Measurements from ENCODE around the gene EIF3B. TPM values are rescaled to one million over a fixed set of nuclear protein-coding genes. Genes with fewer than 3 reads are reported as not detected.

The EIF3B gene
- total and polyA plus RNA-seq, 8 donors: 91.4 to 168 (median 153) TPM

DNA sequence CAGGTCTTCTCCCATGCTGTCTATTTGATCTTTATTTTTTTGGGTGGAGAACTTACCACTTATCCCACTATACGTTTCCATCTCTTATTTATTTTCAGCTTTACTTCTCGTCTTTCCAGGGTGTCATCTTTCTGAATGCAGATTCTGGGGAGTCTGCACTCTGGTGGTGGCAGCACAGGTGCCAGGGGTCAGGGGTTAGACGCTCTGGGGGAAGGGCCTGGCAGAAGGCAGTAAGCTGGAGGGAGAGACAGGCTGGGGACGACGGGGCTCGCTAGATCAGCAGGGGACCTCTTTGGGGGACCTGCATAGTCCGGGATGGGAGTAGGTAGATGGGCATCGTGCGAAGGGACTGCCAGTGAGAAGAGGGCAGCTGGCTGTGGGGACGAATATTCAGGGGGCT, 71.1 kb downstream of the EIF3B start:
- no peaks in the 10 kb centered on the region for H3K27me3 ChIP-seq
- H3K4me3 ChIP-seq: no peak overlapping the region
- TF ChIP-seq, protein P1, sequence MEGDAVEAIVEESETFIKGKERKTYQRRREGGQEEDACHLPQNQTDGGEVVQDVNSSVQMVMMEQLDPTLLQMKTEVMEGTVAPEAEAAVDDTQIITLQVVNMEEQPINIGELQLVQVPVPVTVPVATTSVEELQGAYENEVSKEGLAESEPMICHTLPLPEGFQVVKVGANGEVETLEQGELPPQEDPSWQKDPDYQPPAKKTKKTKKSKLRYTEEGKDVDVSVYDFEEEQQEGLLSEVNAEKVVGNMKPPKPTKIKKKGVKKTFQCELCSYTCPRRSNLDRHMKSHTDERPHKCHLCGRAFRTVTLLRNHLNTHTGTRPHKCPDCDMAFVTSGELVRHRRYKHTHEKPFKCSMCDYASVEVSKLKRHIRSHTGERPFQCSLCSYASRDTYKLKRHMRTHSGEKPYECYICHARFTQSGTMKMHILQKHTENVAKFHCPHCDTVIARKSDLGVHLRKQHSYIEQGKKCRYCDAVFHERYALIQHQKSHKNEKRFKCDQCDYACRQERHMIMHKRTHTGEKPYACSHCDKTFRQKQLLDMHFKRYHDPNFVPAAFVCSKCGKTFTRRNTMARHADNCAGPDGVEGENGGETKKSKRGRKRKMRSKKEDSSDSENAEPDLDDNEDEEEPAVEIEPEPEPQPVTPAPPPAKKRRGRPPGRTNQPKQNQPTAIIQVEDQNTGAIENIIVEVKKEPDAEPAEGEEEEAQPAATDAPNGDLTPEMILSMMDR (IDR thresholded peaks at IDR 0.05): no peak
- DNase-seq: peak in 1 of 4 donors; percentile 45
- H3K36me3 ChIP-seq: peaks cover 0 to 4% of the 10 kb centered on the region in 2 donors
- no peak for ATAC-seq
- H3K27ac ChIP-seq: no peak overlapping the region
- intact Hi-C loops (cut with DNase I): no loop called here
- no peaks in the 10 kb centered on the region for H3K4me1 ChIP-seq
- H3K9me3 ChIP-seq: peaks cover 0 to 3% of the 10 kb centered on the region in 2 donors

Other genes starting within 250 kb of the EIF3B start
- gene MAD1L1, start 121.9 kb upstream of the EIF3B start, total RNA-seq: 10 to 100 TPM; 50.9 to 58.8 TPM
- 10 to 100 TPM; 21.4 to 23.8 (median 22.1) TPM for gene MAD1L1, start 121.9 kb upstream of the EIF3B start, polyA plus RNA-seq (ENCODE audit: insufficient read length in 6 of 6)
- gene MRM2, start 112.6 kb upstream of the EIF3B start, total RNA-seq: 10 to 100 TPM; 23.0 to 25.7 TPM
- gene MRM2, start 112.6 kb upstream of the EIF3B start, polyA plus RNA-seq (ENCODE audit: insufficient read length in 6 of 6): 10 to 100 TPM; 27.2 to 36.6 (median 32.3) TPM
- 10 to 100 TPM; 13.1 to 15.1 TPM for gene NUDT1, start 112.6 kb upstream of the EIF3B start, total RNA-seq
- gene NUDT1, start 112.6 kb upstream of the EIF3B start, polyA plus RNA-seq (ENCODE audit: insufficient read length in 6 of 6): 10 to 100 TPM; 16.6 to 26.3 (median 20.8) TPM
- gene SNX8, start 40.4 kb upstream of the EIF3B start, total RNA-seq: 10 to 100 TPM; 48.2 to 60.5 TPM
- gene SNX8, start 40.4 kb upstream of the EIF3B start, polyA plus RNA-seq (ENCODE audit: insufficient read length in 6 of 6): 10 to 100 TPM; 17.0 to 29.8 (median 24.1) TPM
- gene CHST12, start 48.8 kb downstream of the EIF3B start, total RNA-seq: 10 to 100 TPM; 19.2 to 27.1 TPM
- 10 to 100 TPM; 11.7 to 18.4 (median 13.2) TPM for gene CHST12, start 48.8 kb downstream of the EIF3B start, polyA plus RNA-seq (ENCODE audit: insufficient read length in 6 of 6)
- gene GRIFIN, start 121.6 kb downstream of the EIF3B start, total RNA-seq: not detected
- under 1 TPM in 3 of 6 donors, not detected in 3; 0.22 to 0.31 (median 0.26) TPM for gene GRIFIN, start 121.6 kb downstream of the EIF3B start, polyA plus RNA-seq (ENCODE audit: insufficient read length in 6 of 6)
- gene LFNG, start 164.9 kb downstream of the EIF3B start, total RNA-seq: 10 to 100 TPM; 38.0 to 59.2 TPM
- 10 to 100 TPM in 3 of 6 donors, 1 to 10 TPM in 3; 5.2 to 12.5 (median 9.9) TPM for gene LFNG, start 164.9 kb downstream of the EIF3B start, polyA plus RNA-seq (ENCODE audit: insufficient read length in 6 of 6)
- 10 to 100 TPM; 22.5 to 24.7 TPM for gene BRAT1, start 200.7 kb downstream of the EIF3B start, total RNA-seq
- gene BRAT1, start 200.7 kb downstream of the EIF3B start, polyA plus RNA-seq (ENCODE audit: insufficient read length in 6 of 6): 10 to 100 TPM; 26.2 to 41.4 (median 29.2) TPM
- gene IQCE, start 204.2 kb downstream of the EIF3B start, total RNA-seq: 10 to 100 TPM; 19.0 to 19.3 TPM
- 10 to 100 TPM; 14.7 to 25.1 (median 18.3) TPM for gene IQCE, start 204.2 kb downstream of the EIF3B start, polyA plus RNA-seq (ENCODE audit: insufficient read length in 6 of 6)

All from left lung (tissue), 10 donors.